GM23248 (cell line): ENCODE data around the gene PSMB7. TPM values are rescaled to one million over a fixed set of nuclear protein-coding genes. Genes with fewer than 3 reads are reported as not detected.

Source experiments
- DNase-seq: peaks from one replicate; pipeline ENCODE4 v3.0.0-alpha.2; 2015
- H2AFZ ChIP-seq: fragments of 200-600 bp; sonication (generic); 2 replicates; pipeline ENCODE4 v1.6.1; 2016; ENCODE audit warnings: antibody characterized with exemption
- H3F3A ChIP-seq: fragments of 200-600 bp; sonication (generic); 2 replicates; pipeline ENCODE4 v1.6.1; 2016; ENCODE audit warnings: mild to moderate bottlenecking, antibody characterized with exemption, mixed run types; ENCODE audit not compliant: insufficient read depth
- H3K27ac ChIP-seq: fragments of 200-600 bp; sonication (generic); 2 replicates; pipeline ENCODE4 v1.5.1; 2016; ENCODE audit warnings: mild to moderate bottlenecking
- H3K27me3 ChIP-seq: fragments of 200-600 bp; sonication (generic); replicated peaks from 2 replicates; pipeline ENCODE4 v1.6.1; 2016; ENCODE audit warnings: mild to moderate bottlenecking; ENCODE audit not compliant: insufficient read depth
- H3K36me3 ChIP-seq: fragments of 200-600 bp; sonication (generic); 2 replicates; pipeline ENCODE4 v1.6.1; 2016; ENCODE audit warnings: low read depth, mild to moderate bottlenecking
- H3K4me1 ChIP-seq: fragments of 200-600 bp; sonication (generic); 2 replicates; pipeline ENCODE4 v1.6.1; 2016; ENCODE audit warnings: mild to moderate bottlenecking; ENCODE audit not compliant: insufficient read depth
- H3K4me2 ChIP-seq: fragments of 200-600 bp; sonication (generic); one replicate; pipeline ENCODE4 v1.6.1; 2016; ENCODE audit warnings: mild to moderate bottlenecking; ENCODE audit not compliant: unreplicated experiment
- H3K4me3 ChIP-seq: fragments of 200-600 bp; sonication (generic); 2 replicates; pipeline ENCODE4 v1.5.1; 2016; ENCODE audit warnings: mild to moderate bottlenecking
- H3K79me2 ChIP-seq: fragments of 200-600 bp; sonication (generic); 2 replicates; pipeline ENCODE4 v1.6.1; 2016; ENCODE audit warnings: mild to moderate bottlenecking; ENCODE audit not compliant: insufficient read depth
- H3K9ac ChIP-seq: fragments of 200-600 bp; sonication (generic); 2 replicates; pipeline ENCODE4 v1.6.1; 2016; ENCODE audit warnings: mild to moderate bottlenecking
- H3K9me2 ChIP-seq: fragments of 200-600 bp; sonication (generic); 2 replicates; pipeline ENCODE4 v1.6.1; 2016; ENCODE audit warnings: mixed run types, mild to moderate bottlenecking, moderate library complexity; ENCODE audit not compliant: insufficient read depth
- H3K9me3 ChIP-seq: fragments of 200-600 bp; sonication (generic); one replicate; pipeline ENCODE4 v1.6.1; 2017; ENCODE audit warnings: low read depth
- H4K20me1 ChIP-seq: fragments of 200-600 bp; sonication (generic); 2 replicates; pipeline ENCODE4 v1.6.0; 2016; ENCODE audit not compliant: insufficient read depth
- EZH2 ChIP-seq: fragments of 200-600 bp; sonication (generic); IDR thresholded peaks from 2 replicates; pipeline ENCODE4 v1.6.1; 2018; ENCODE audit warnings: antibody characterized with exemption, mild to moderate bottlenecking; ENCODE audit not compliant: insufficient read depth, poor library complexity, severe bottlenecking
- EZH2phosphoT487 ChIP-seq: fragments of 200-600 bp; sonication (generic); IDR thresholded peaks from 2 replicates; pipeline ENCODE4 v1.6.1; 2018; ENCODE audit warnings: antibody characterized with exemption, moderate library complexity, mild to moderate bottlenecking, low read depth; ENCODE audit not compliant: insufficient read depth
- WGBS, 2 experiments: methylation state at CpG; one replicate each; pipeline ENCODE4 v1.1.6; 2015 to 2017; ENCODE audit warnings: low lambda C conversion rate in 2 of 2, low coverage in 1 of 2; ENCODE audit errors: missing lambda C conversion rate in 2 of 2; 5-methylcytosine and 5-hydroxymethylcytosine counted together
- in situ Hi-C: fragments of 300-500 bp; cut with MboI; formaldehyde crosslinking; loops from 2 replicates; pipeline ENCODE4 v1.15.0; 2020
- polyA plus RNA-seq: library from polyadenylated mRNA; unstranded; fragments of >200 nt; fragmentation: Nextera tagmentation; extraction: Ambion mirVana; gene quantifications from 2 replicates; pipeline ENCODE4 v1.2.1, GENCODE V29; 2016
- total RNA-seq: library from RNA; depleted of rRNA; stranded (reverse); fragments of >200 nt; shearing (Covaris generic); gene quantifications from 2 replicates; pipeline ENCODE4 v1.2.3, GENCODE V29; 2014

The PSMB7 gene
- total and polyA plus RNA-seq, 2 experiments from 2014 or later, result 202 to 245 TPM

GRCh38 chr9:124349675-124350493, 65.4 kb downstream of the PSMB7 start:
- Histone ChIP-seq H3K4me2 (no peak overlapping the region), H3K9me3 (no peaks in the 10 kb centered on the region), H3K27ac (no peak overlapping the region), H3K79me2 (peaks cover 11% of the 10 kb centered on the region), H2AFZ (no peak overlapping the region), H3K9ac (no peak overlapping the region), H3K4me3 (no peak overlapping the region), H3K4me1 (no peaks in the 10 kb centered on the region), H3K9me2 (no peaks in the 10 kb centered on the region), H3F3A (peaks cover 72% of the 10 kb centered on the region), H3K27me3 (no peaks in the 10 kb centered on the region), H4K20me1 (no peaks in the 10 kb centered on the region), H3K36me3 (peaks cover 47% of the 10 kb centered on the region)
- DNase-seq, result no peak
- 84% methylated on average over 25 of the region's 25 CpGs for WGBS, 2 experiments
- TF ChIP-seq EZH2phosphoT487 (no peak), EZH2 (no peak)
- in situ Hi-C loops, result no loop called here

- Histone ChIP-seq H2AFZ (no peak overlapping the region), H3F3A (peaks cover 68% of the 10 kb centered on the region), H3K79me2 (peaks cover 6% of the 10 kb centered on the region; the same call in 1 of the 2 replicates), H3K27ac (no peak overlapping the region), H3K9ac (no peak overlapping the region), H3K36me3 (peaks cover 47% of the 10 kb centered on the region), H3K4me2 (no peak overlapping the region), H4K20me1 (no peaks in the 10 kb centered on the region), H3K27me3 (no peaks in the 10 kb centered on the region), H3K9me3 (no peaks in the 10 kb centered on the region), H3K9me2 (no peaks in the 10 kb centered on the region), H3K4me1 (no peaks in the 10 kb centered on the region), H3K4me3 (no peak overlapping the region)
- 84 to 87% methylated on average over 8 of the region's 8 CpGs for WGBS, 2 experiments
- in situ Hi-C loops, result no loop called here
- no peak for DNase-seq
- TF ChIP-seq EZH2phosphoT487 (no peak), EZH2 (no peak)
These were observed 66.0 kb downstream of the PSMB7 start for GRCh38 chr9:124349267-124349666.

- H3K9me3 ChIP-seq, result no peaks in the 10 kb centered on the region
- H4K20me1 ChIP-seq, result no peaks in the 10 kb centered on the region
These were observed 66.4 kb downstream of the PSMB7 start for GRCh38 chr9:124348831-124349230.

GRCh38 chr9:124348363-124348762, 66.9 kb downstream of the PSMB7 start:
- H3K9me3 ChIP-seq, result no peaks in the 10 kb centered on the region
- H4K20me1 ChIP-seq, result no peaks in the 10 kb centered on the region
- WGBS, 2 experiments, result 93 to 98% methylated on average over 3 of the region's 3 CpGs
- TF ChIP-seq EZH2phosphoT487 (no peak), EZH2 (no peak)
- in situ Hi-C loops, result no loop called here
- peaks cover 3% of the 10 kb centered on the region for H3K4me1 ChIP-seq
- H3K27me3 ChIP-seq, result no peaks in the 10 kb centered on the region
- H3K9ac ChIP-seq, result no peak overlapping the region
- no peaks in the 10 kb centered on the region for H3K9me2 ChIP-seq
- no peak overlapping the region for H3K4me2 ChIP-seq
- 0 out of 2 replicates have a peak, but pooled peaks cover 3% of the 10 kb centered on the region for H3K79me2 ChIP-seq
- H3K27ac ChIP-seq, result no peak overlapping the region; the same call in 1 of the 2 replicates
- no peak overlapping the region for H2AFZ ChIP-seq
- no peak overlapping the region for H3K4me3 ChIP-seq
- peaks cover 44% of the 10 kb centered on the region for H3K36me3 ChIP-seq
- H3F3A ChIP-seq, result peaks cover 63% of the 10 kb centered on the region
- DNase-seq, result no peak

More at GRCh38 chr9:124348831-124349230, 66.4 kb downstream of the PSMB7 start:
- no peaks in the 10 kb centered on the region for H3K4me1 ChIP-seq
- in situ Hi-C loops, result no loop called here
- peaks cover 47% of the 10 kb centered on the region for H3K36me3 ChIP-seq
- no peak overlapping the region for H3K27ac ChIP-seq
- H3K79me2 ChIP-seq, result 0 out of 2 replicates have a peak, but pooled peaks cover 3% of the 10 kb centered on the region
- H3K9me2 ChIP-seq, result no peaks in the 10 kb centered on the region
- H3F3A ChIP-seq, result peaks cover 68% of the 10 kb centered on the region
- H3K4me3 ChIP-seq, result no peak overlapping the region
- TF ChIP-seq EZH2, result no peak
- no peak for TF ChIP-seq EZH2phosphoT487
- DNase-seq, result no peak
- no peak overlapping the region for H2AFZ ChIP-seq
- H3K27me3 ChIP-seq, result no peaks in the 10 kb centered on the region
- no peak overlapping the region for H3K9ac ChIP-seq
- 90 to 94% methylated on average over 12 of the region's 12 CpGs for WGBS, 2 experiments
- H3K4me2 ChIP-seq, result no peak overlapping the region
